ENCODE data around the gene ADI1.

- no peak for TF ChIP-seq CTCF (IDR thresholded peaks at IDR 0.05)
- TF ChIP-seq POLR2A (IDR thresholded peaks at IDR 0.05): no peak
Measured at GRCh38 chr2:3498783-3499394, 20.4 kb downstream of the ADI1 start.

Measured in adrenal gland (tissue), 5 donors.